ENCODE measurements around the gene GNAQ.

GRCh38 chr9:77826116-77826515, 205.5 kb downstream of the GNAQ start:
- TF ChIP-seq SMAD3 (CRISPR knock-in tag; IDR thresholded peaks at IDR 0.05; ENCODE audit: borderline replicate concordance) = no peak
- TF ChIP-seq CTCF (IDR thresholded peaks at IDR 0.05) = no peak
- TF ChIP-seq FOXK1 (CRISPR knock-in tag; IDR thresholded peaks at IDR 0.05) = no peak
- TF ChIP-seq, protein P1, sequence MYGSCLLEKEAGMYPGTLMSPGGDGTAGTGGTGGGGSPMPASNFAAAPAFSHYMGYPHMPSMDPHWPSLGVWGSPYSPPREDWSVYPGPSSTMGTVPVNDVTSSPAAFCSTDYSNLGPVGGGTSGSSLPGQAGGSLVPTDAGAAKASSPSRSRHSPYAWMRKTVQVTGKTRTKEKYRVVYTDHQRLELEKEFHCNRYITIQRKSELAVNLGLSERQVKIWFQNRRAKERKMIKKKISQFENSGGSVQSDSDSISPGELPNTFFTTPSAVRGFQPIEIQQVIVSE (CRISPR knock-in tag; IDR thresholded peaks at IDR 0.05; ENCODE audit: borderline replicate concordance) = no peak
- no peak for TF ChIP-seq NFYB (CRISPR knock-in tag; conservative IDR thresholded peaks at IDR 0.05; ENCODE audit: low read depth)
- TF ChIP-seq ZNF317 (CRISPR knock-in tag; IDR thresholded peaks at IDR 0.05; ENCODE audit: borderline replicate concordance, low read depth) = no peak
- TF ChIP-seq, protein P2, sequence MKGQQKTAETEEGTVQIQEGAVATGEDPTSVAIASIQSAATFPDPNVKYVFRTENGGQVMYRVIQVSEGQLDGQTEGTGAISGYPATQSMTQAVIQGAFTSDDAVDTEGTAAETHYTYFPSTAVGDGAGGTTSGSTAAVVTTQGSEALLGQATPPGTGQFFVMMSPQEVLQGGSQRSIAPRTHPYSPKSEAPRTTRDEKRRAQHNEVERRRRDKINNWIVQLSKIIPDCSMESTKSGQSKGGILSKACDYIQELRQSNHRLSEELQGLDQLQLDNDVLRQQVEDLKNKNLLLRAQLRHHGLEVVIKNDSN (CRISPR knock-in tag; IDR thresholded peaks at IDR 0.05) = no peak

All from WTC11 (cell line).